Prostate gland (tissue), 2 donors: ENCODE data around the gene TUBB4B.

Experiments
- POLR2A ChIP-seq: fragments of 450-650 bp; IDR thresholded peaks from one replicate; pipeline ENCODE4 v1.6.1; 2016; ENCODE audit warnings: antibody characterized with exemption, mild to moderate bottlenecking
- POLR2AphosphoS5 ChIP-seq: sonication (generic); formaldehyde crosslinking; IDR thresholded peaks from one replicate; pipeline ENCODE4 v1.6.1; 2017; ENCODE audit warnings: antibody characterized with exemption
- TF ChIP-seq, protein P1 (sequence below), 4 experiments: fragments of 200-600 bp in 2 of 4; fragments of 450-650 bp in 2 of 4; sonication (generic) in 2 of 4; IDR thresholded peaks; 1 replicate in 3 of 4; 2 replicates in 1 of 4; pipeline ENCODE4 v1.5.1; 2016 to 2019; ENCODE audit warnings: antibody characterized with exemption in 4 of 4, mild to moderate bottlenecking in 2 of 4, moderate library complexity in 2 of 4

GRCh38 chr9:137242269-137243203 lies 1.4 kb downstream of the TUBB4B start:
- TF ChIP-seq POLR2A (no peak), POLR2AphosphoS5 (no peak)
- TF ChIP-seq, protein P1, sequence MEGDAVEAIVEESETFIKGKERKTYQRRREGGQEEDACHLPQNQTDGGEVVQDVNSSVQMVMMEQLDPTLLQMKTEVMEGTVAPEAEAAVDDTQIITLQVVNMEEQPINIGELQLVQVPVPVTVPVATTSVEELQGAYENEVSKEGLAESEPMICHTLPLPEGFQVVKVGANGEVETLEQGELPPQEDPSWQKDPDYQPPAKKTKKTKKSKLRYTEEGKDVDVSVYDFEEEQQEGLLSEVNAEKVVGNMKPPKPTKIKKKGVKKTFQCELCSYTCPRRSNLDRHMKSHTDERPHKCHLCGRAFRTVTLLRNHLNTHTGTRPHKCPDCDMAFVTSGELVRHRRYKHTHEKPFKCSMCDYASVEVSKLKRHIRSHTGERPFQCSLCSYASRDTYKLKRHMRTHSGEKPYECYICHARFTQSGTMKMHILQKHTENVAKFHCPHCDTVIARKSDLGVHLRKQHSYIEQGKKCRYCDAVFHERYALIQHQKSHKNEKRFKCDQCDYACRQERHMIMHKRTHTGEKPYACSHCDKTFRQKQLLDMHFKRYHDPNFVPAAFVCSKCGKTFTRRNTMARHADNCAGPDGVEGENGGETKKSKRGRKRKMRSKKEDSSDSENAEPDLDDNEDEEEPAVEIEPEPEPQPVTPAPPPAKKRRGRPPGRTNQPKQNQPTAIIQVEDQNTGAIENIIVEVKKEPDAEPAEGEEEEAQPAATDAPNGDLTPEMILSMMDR (IDR thresholded peaks at IDR 0.05) = no peak
